WTC11 (cell line): ENCODE results near the gene MTUS2. TPM values are rescaled to one million over a fixed set of nuclear protein-coding genes. Genes with fewer than 3 reads are reported as not detected.

Source experiments
- ATAC-seq: fragments of 200-7000 bp; cut with Tn5 transposase; 2 replicates; pipeline ENCODE4 v1.10.0; 2021; ENCODE audit warnings: mild to moderate bottlenecking, moderate library complexity
- CTCF ChIA-PET: fragments of 300-600 bp; sonication (Branson Sonifier 250); formaldehyde crosslinking; loops from one replicate; lab custom pipeline; 2021; ENCODE audit warnings: antibody characterized with exemption; lab: Charles Lee
- POLR2A ChIA-PET: fragments of 350-600 bp; sonication (Branson Sonifier 250); formaldehyde crosslinking; loops from one replicate; lab custom pipeline; 2021; ENCODE audit warnings: antibody characterized with exemption; lab: Charles Lee
- DNase-seq: peaks from one replicate; pipeline ENCODE4 v3.0.0; 2021; ENCODE audit warnings: low spot score
- H3K27ac Mint-ChIP-seq: 2 replicates; pipeline ENCODE4 v1.8.0; 2021; ENCODE audit warnings: mixed read lengths
- H3K27me3 Mint-ChIP-seq: 2 replicates; pipeline ENCODE4 v1.8.0; 2021; ENCODE audit warnings: low read depth, mild to moderate bottlenecking, moderate library complexity, mixed read lengths
- H3K36me3 Mint-ChIP-seq: 2 replicates; pipeline ENCODE4 v1.8.0; 2021; ENCODE audit warnings: mixed read lengths
- H3K4me1 Mint-ChIP-seq: 2 replicates; pipeline ENCODE4 v1.8.0; 2022; ENCODE audit warnings: mixed read lengths
- H3K4me3 Mint-ChIP-seq: 2 replicates; pipeline ENCODE4 v1.8.0; 2021; ENCODE audit warnings: mild to moderate bottlenecking, moderate library complexity, mixed read lengths
- H3K9me3 Mint-ChIP-seq: 2 replicates; pipeline ENCODE4 v1.8.0; 2021; ENCODE audit warnings: mixed read lengths
- ATF1 ChIP-seq: sonication (generic); formaldehyde crosslinking; IDR thresholded peaks from 2 replicates; pipeline ENCODE4 v1.8.1; 2023; ENCODE audit warnings: mild to moderate bottlenecking, moderate library complexity, missing genetic modification reagents
- ATF3 ChIP-seq: sonication (generic); formaldehyde crosslinking; conservative IDR thresholded peaks from 2 replicates; pipeline ENCODE4 v1.8.1; 2022; ENCODE audit warnings: mild to moderate bottlenecking, missing genetic modification reagents
- ATF6 ChIP-seq: sonication (generic); formaldehyde crosslinking; IDR thresholded peaks from 2 replicates; pipeline ENCODE4 v1.8.1; 2023; ENCODE audit warnings: mild to moderate bottlenecking, missing genetic modification reagents
- CBFB ChIP-seq: sonication (generic); formaldehyde crosslinking; IDR thresholded peaks from 2 replicates; pipeline ENCODE4 v1.8.1; 2022; ENCODE audit warnings: mild to moderate bottlenecking, low read depth, missing genetic modification reagents
- CREB1 ChIP-seq: sonication (generic); formaldehyde crosslinking; IDR thresholded peaks from 2 replicates; pipeline ENCODE4 v1.8.0; 2023; ENCODE audit warnings: mild to moderate bottlenecking, missing genetic modification reagents
- E2F5 ChIP-seq: sonication (generic); formaldehyde crosslinking; IDR thresholded peaks from 2 replicates; pipeline ENCODE4 v1.8.1; 2022; ENCODE audit warnings: mild to moderate bottlenecking, moderate library complexity, missing genetic modification reagents
- FOXJ3 ChIP-seq: sonication (generic); formaldehyde crosslinking; IDR thresholded peaks from 2 replicates; pipeline ENCODE4 v1.9.0; 2021; ENCODE audit warnings: missing genetic modification reagents, mild to moderate bottlenecking, borderline replicate concordance
- IRF2 ChIP-seq: sonication (generic); formaldehyde crosslinking; IDR thresholded peaks from 2 replicates; pipeline ENCODE4 v1.8.0; 2022; ENCODE audit warnings: low read depth, missing genetic modification reagents, borderline replicate concordance
- MAX ChIP-seq: sonication (generic); formaldehyde crosslinking; IDR thresholded peaks from 2 replicates; pipeline ENCODE4 v1.8.0; 2022; ENCODE audit warnings: mild to moderate bottlenecking, missing genetic modification reagents
- PREB ChIP-seq: sonication (generic); formaldehyde crosslinking; IDR thresholded peaks from 2 replicates; pipeline ENCODE4 v1.8.1; 2022; ENCODE audit warnings: mild to moderate bottlenecking, missing genetic modification reagents, moderate library complexity, borderline replicate concordance
- ZNF138 ChIP-seq: sonication (generic); formaldehyde crosslinking; conservative IDR thresholded peaks from 2 replicates; pipeline ENCODE4 v1.8.1; 2022; ENCODE audit warnings: mild to moderate bottlenecking, moderate library complexity, missing genetic modification reagents
- ZNF263 ChIP-seq: sonication (generic); formaldehyde crosslinking; IDR thresholded peaks from 2 replicates; pipeline ENCODE4 v1.8.1; 2022; ENCODE audit warnings: low read depth, mild to moderate bottlenecking, moderate library complexity, missing genetic modification reagents
- ZNF281 ChIP-seq: sonication (generic); formaldehyde crosslinking; IDR thresholded peaks from 2 replicates; pipeline ENCODE4 v1.8.0; 2023; ENCODE audit warnings: mild to moderate bottlenecking, missing genetic modification reagents
- total RNA-seq: library from RNA; stranded (reverse); gene quantifications from 3 replicates; pipeline ENCODE4 v1.2.3, GENCODE V29; 2021
- TF ChIP-seq, protein P1 (sequence below): fragments of 250-450 bp; sonication (Bioruptor Pico); IDR thresholded peaks from 2 replicates; pipeline ENCODE4 v1.9.0; 2021; ENCODE audit warnings: mild to moderate bottlenecking, borderline replicate concordance
- TF ChIP-seq, protein P2 (sequence below): sonication (generic); formaldehyde crosslinking; IDR thresholded peaks from 2 replicates; pipeline ENCODE4 v1.8.0; 2023; ENCODE audit warnings: missing genetic modification reagents, mild to moderate bottlenecking, borderline replicate concordance
- TF ChIP-seq, protein P3 (sequence below): sonication (generic); formaldehyde crosslinking; IDR thresholded peaks from 2 replicates; pipeline ENCODE4 v1.8.1; 2023; ENCODE audit warnings: mild to moderate bottlenecking, missing genetic modification reagents

The MTUS2 gene
- total RNA-seq, 1 experiment from 2014 or later, result 0.22 TPM

- no peak for TF ChIP-seq ZNF281 (CRISPR knock-in tag)
These were observed 285.6 kb downstream of the MTUS2 start (continued) for GRCh38 chr13:29105779-29106178.

- Mint-ChIP-seq H3K27ac (no peak overlapping the region), H3K9me3 (no peaks in the 10 kb centered on the region), H3K4me1 (no peaks in the 10 kb centered on the region; the same call in 1 of the 2 replicates), H3K27me3 (no peaks in the 10 kb centered on the region), H3K36me3 (no peaks in the 10 kb centered on the region), H3K4me3 (no peak overlapping the region)
- no peak for ATAC-seq
- no peak for DNase-seq
- POLR2A ChIA-PET, result interaction anchor here (0.6 kb wide), 1 partner anchor 153 kb away, joined by 3 read pairs; no protein-coding TSS in a partner anchor
- CTCF ChIA-PET, result interaction anchor here (0.9 to 1.3 kb wide), 2 partner anchors 16 to 19 kb away, joined by 3 to 13 read pairs; no protein-coding TSS in a partner anchor
- TF ChIP-seq E2F5 (no peak), ZNF263 (no peak), FOXJ3 (CRISPR knock-in tag) (no peak), ZNF138 (CRISPR knock-in tag) (no peak), CREB1 (no peak), ATF6 (no peak), IRF2 (CRISPR knock-in tag) (no peak), CBFB (CRISPR knock-in tag) (no peak), PREB (CRISPR knock-in tag) (no peak), MAX (CRISPR knock-in tag) (no peak), ATF1 (CRISPR knock-in tag) (no peak), ATF3 (no peak)
- TF ChIP-seq, protein P1, sequence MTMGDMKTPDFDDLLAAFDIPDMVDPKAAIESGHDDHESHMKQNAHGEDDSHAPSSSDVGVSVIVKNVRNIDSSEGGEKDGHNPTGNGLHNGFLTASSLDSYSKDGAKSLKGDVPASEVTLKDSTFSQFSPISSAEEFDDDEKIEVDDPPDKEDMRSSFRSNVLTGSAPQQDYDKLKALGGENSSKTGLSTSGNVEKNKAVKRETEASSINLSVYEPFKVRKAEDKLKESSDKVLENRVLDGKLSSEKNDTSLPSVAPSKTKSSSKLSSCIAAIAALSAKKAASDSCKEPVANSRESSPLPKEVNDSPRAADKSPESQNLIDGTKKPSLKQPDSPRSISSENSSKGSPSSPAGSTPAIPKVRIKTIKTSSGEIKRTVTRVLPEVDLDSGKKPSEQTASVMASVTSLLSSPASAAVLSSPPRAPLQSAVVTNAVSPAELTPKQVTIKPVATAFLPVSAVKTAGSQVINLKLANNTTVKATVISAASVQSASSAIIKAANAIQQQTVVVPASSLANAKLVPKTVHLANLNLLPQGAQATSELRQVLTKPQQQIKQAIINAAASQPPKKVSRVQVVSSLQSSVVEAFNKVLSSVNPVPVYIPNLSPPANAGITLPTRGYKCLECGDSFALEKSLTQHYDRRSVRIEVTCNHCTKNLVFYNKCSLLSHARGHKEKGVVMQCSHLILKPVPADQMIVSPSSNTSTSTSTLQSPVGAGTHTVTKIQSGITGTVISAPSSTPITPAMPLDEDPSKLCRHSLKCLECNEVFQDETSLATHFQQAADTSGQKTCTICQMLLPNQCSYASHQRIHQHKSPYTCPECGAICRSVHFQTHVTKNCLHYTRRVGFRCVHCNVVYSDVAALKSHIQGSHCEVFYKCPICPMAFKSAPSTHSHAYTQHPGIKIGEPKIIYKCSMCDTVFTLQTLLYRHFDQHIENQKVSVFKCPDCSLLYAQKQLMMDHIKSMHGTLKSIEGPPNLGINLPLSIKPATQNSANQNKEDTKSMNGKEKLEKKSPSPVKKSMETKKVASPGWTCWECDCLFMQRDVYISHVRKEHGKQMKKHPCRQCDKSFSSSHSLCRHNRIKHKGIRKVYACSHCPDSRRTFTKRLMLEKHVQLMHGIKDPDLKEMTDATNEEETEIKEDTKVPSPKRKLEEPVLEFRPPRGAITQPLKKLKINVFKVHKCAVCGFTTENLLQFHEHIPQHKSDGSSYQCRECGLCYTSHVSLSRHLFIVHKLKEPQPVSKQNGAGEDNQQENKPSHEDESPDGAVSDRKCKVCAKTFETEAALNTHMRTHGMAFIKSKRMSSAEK, result no peak
- TF ChIP-seq, protein P2, sequence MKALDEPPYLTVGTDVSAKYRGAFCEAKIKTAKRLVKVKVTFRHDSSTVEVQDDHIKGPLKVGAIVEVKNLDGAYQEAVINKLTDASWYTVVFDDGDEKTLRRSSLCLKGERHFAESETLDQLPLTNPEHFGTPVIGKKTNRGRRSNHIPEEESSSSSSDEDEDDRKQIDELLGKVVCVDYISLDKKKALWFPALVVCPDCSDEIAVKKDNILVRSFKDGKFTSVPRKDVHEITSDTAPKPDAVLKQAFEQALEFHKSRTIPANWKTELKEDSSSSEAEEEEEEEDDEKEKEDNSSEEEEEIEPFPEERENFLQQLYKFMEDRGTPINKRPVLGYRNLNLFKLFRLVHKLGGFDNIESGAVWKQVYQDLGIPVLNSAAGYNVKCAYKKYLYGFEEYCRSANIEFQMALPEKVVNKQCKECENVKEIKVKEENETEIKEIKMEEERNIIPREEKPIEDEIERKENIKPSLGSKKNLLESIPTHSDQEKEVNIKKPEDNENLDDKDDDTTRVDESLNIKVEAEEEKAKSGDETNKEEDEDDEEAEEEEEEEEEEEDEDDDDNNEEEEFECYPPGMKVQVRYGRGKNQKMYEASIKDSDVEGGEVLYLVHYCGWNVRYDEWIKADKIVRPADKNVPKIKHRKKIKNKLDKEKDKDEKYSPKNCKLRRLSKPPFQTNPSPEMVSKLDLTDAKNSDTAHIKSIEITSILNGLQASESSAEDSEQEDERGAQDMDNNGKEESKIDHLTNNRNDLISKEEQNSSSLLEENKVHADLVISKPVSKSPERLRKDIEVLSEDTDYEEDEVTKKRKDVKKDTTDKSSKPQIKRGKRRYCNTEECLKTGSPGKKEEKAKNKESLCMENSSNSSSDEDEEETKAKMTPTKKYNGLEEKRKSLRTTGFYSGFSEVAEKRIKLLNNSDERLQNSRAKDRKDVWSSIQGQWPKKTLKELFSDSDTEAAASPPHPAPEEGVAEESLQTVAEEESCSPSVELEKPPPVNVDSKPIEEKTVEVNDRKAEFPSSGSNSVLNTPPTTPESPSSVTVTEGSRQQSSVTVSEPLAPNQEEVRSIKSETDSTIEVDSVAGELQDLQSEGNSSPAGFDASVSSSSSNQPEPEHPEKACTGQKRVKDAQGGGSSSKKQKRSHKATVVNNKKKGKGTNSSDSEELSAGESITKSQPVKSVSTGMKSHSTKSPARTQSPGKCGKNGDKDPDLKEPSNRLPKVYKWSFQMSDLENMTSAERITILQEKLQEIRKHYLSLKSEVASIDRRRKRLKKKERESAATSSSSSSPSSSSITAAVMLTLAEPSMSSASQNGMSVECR, result no peak
- TF ChIP-seq, protein P3, sequence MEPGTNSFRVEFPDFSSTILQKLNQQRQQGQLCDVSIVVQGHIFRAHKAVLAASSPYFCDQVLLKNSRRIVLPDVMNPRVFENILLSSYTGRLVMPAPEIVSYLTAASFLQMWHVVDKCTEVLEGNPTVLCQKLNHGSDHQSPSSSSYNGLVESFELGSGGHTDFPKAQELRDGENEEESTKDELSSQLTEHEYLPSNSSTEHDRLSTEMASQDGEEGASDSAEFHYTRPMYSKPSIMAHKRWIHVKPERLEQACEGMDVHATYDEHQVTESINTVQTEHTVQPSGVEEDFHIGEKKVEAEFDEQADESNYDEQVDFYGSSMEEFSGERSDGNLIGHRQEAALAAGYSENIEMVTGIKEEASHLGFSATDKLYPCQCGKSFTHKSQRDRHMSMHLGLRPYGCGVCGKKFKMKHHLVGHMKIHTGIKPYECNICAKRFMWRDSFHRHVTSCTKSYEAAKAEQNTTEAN (CRISPR knock-in tag), result no peak
These were observed 286.5 kb downstream of the MTUS2 start for GRCh38 chr13:29106651-29107050.
